WTC11 (cell line): ENCODE data around the gene LMF2.

ENCODE experiments used
- CTCF ChIP-seq: fragments of 200-600 bp; IDR thresholded peaks from 2 replicates; pipeline ENCODE4 v1.8.0; 2022; ENCODE audit warnings: antibody characterized with exemption
- ESRRA ChIP-seq: sonication (generic); formaldehyde crosslinking; IDR thresholded peaks from 2 replicates; pipeline ENCODE4 v1.8.1; 2022; ENCODE audit warnings: mild to moderate bottlenecking, missing genetic modification reagents, borderline replicate concordance
- HMGXB4 ChIP-seq: sonication (generic); formaldehyde crosslinking; IDR thresholded peaks from 2 replicates; pipeline ENCODE4 v1.8.1; 2023; ENCODE audit warnings: mild to moderate bottlenecking, moderate library complexity, missing genetic modification reagents
- NR2C2 ChIP-seq: sonication (generic); formaldehyde crosslinking; IDR thresholded peaks from 2 replicates; pipeline ENCODE4 v1.8.0; 2022; ENCODE audit warnings: mild to moderate bottlenecking, missing genetic modification reagents

- no peak for TF ChIP-seq ESRRA (CRISPR knock-in tag)
- no peak for TF ChIP-seq NR2C2
- no peak for TF ChIP-seq CTCF
- no peak for TF ChIP-seq HMGXB4 (CRISPR knock-in tag)
Measured at GRCh38 chr22:50520826-50521453, 13.4 kb upstream of the LMF2 start.
